Loucy (cell line): Measurements from ENCODE around the gene RAB10.
"Not testable (repeated sequence)": the region's sequence is repeated elsewhere in the genome, so short reads cannot be mapped to it uniquely, and the experiment has no call there.

ENCODE experiments used
- CTCF ChIP-seq: fragments of 200-600 bp; sonication (generic); conservative IDR thresholded peaks from 2 replicates; pipeline ENCODE4 v1.5.1; 2014; ENCODE audit warnings: mild to moderate bottlenecking, antibody characterized with exemption, low read length
- EZH2phosphoT487 ChIP-seq: fragments of 200-600 bp; IDR thresholded peaks from 2 replicates; pipeline ENCODE4 v1.6.1; 2018; ENCODE audit warnings: antibody characterized with exemption, mild to moderate bottlenecking, moderate library complexity, borderline replicate concordance

GRCh38 chr2:26166541-26166940 lies 132.7 kb downstream of the RAB10 start:
- not testable (repeated sequence) for TF ChIP-seq CTCF, EZH2phosphoT487
